ENCODE data around the gene MAGEA6. TPM values are rescaled to one million over a fixed set of nuclear protein-coding genes. Genes with fewer than 3 reads are reported as not detected.

MAGEA6 gene
- total and polyA plus RNA-seq, 2 donors (not counting 3 experiments of a cell fraction or from before 2014, with no cell fraction given), result not detected

DNA sequence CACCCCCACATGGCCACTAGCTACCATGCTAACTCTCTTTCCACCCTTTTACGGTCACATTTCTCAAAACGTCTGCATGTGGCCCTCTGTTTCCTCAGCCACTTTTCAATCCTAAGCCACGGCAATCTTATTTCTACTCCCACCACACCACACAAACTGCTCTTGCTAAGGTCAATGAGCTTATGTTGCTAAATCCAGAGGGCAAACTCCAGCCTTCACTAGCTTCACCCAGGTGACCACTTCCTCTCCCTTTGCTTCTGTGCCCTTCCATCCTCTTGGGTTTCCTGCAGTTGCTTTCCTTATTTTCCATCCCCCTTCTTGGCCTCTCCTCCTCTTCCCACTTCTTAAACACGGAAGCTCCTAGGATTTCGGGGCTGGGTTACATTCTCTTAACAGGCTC, 44.6 kb upstream of the MAGEA6 start:
- Histone ChIP-seq H3K36me3 (ENCODE audit: control insufficient read depth in 2 of 2, extremely low read depth in 1 of 2, insufficient read depth in 2 of 2, low read length in 2 of 2) (no peaks in the 10 kb centered on the region), H3K4me3 (replicated peaks in 1 of 3; ENCODE audit: insufficient read depth in 1 of 3, low read depth in 1 of 3, low read length in 3 of 3) (no peak overlapping the region), H4K20me1 (replicated peaks; ENCODE audit: control insufficient read depth, extremely low read depth, insufficient read depth, low read length) (no peaks in the 10 kb centered on the region), H3K27ac (ENCODE audit: insufficient read depth, low read depth, low read length) (no peak overlapping the region), H3K4me2 (ENCODE audit: insufficient read depth, low read length) (no peak overlapping the region), H3K9ac (replicated peaks; ENCODE audit: extremely low read depth, insufficient read depth, low read length) (no peak overlapping the region), H3K79me2 (ENCODE audit: control insufficient read depth, insufficient read depth, low read length) (no peaks in the 10 kb centered on the region), H2AFZ (ENCODE audit: low read depth, low read length) (no peak overlapping the region), H3K27me3 (ENCODE audit: control insufficient read depth in 2 of 2, insufficient read depth in 2 of 2, low read length in 2 of 2) (peaks cover 0 to 2% of the 10 kb centered on the region in 2 experiments), H3K9me1 (replicated peaks; ENCODE audit: control insufficient read depth, extremely low read depth, insufficient read depth, low read length) (no peaks in the 10 kb centered on the region), H3K4me1 (ENCODE audit: control insufficient read depth, extremely low read depth, insufficient read depth, low read length) (no peaks in the 10 kb centered on the region), H3K9me3 (replicated peaks; ENCODE audit: control insufficient read depth, insufficient read depth, low read length) (no peaks in the 10 kb centered on the region)
- intact Hi-C loops (cut with micrococcal nuclease) (no loop called here), dilution Hi-C loops (cut with MboI; ENCODE audit: extremely low pct_ligation_motif_present, low sequenced_read_pairs) (no loop called here)
- DNase-seq (ENCODE audit: low read depth, low spot score), result peak; percentile 7
- POLR2A ChIA-PET, result no interaction called here
- no peak for FAIRE-seq
- BruUV-seq (replicated peaks), result no TSS peak
- TF ChIP-seq JUN (IDR thresholded peaks at IDR 0.05; ENCODE audit: borderline replicate concordance, insufficient read depth, insufficient read length, low read depth) (no peak), POLR2AphosphoS5 (IDR thresholded peaks at IDR 0.05; ENCODE audit: insufficient read depth, low read depth, low read length) (no peak), POLR2A (IDR thresholded peaks at IDR 0.05; ENCODE audit: low read depth, low read length) (no peak), EZH2 (IDR thresholded peaks at IDR 0.05; ENCODE audit: borderline replicate concordance, low read depth, low read length, severe bottlenecking) (no peak), MAX (IDR thresholded peaks at IDR 0.05; ENCODE audit: insufficient read depth, insufficient read length) (no peak), FOS (IDR thresholded peaks at IDR 0.05; ENCODE audit: borderline replicate concordance, insufficient read depth, low read length) (no peak), CTCF (IDR thresholded peaks at IDR 0.05; ENCODE audit: extremely low read depth in 1 of 2, insufficient read depth in 1 of 2, low read depth in 1 of 2, low read length in 2 of 2) (no peak), MYC (IDR thresholded peaks at IDR 0.05; ENCODE audit: low read depth, low read length) (no peak), GATA2 (IDR thresholded peaks at IDR 0.05; ENCODE audit: insufficient read depth, insufficient read length, low read depth, low read length) (no peak)
- CTCF ChIA-PET, result interaction anchor here (1.7 kb wide), 1 partner anchor 172 kb away, joined by 4 read pairs; no protein-coding TSS in a partner anchor

Measured in endothelial cell of umbilical vein (primary cell).